HUDEP-2 (cell line): ENCODE measurements around the gene CDC42BPG.
A peak's percentile ranks its signal among the peaks of the same experiment; 100 is the strongest.

Experiments
- DNase-seq, 76 experiments: peaks; one replicate each; lab custom pipeline; 2025; ENCODE audit not compliant: unreplicated experiment in 76 of 76; lab: John Stamatoyannopoulos, UW

CDC42BPG gene

DNA sequence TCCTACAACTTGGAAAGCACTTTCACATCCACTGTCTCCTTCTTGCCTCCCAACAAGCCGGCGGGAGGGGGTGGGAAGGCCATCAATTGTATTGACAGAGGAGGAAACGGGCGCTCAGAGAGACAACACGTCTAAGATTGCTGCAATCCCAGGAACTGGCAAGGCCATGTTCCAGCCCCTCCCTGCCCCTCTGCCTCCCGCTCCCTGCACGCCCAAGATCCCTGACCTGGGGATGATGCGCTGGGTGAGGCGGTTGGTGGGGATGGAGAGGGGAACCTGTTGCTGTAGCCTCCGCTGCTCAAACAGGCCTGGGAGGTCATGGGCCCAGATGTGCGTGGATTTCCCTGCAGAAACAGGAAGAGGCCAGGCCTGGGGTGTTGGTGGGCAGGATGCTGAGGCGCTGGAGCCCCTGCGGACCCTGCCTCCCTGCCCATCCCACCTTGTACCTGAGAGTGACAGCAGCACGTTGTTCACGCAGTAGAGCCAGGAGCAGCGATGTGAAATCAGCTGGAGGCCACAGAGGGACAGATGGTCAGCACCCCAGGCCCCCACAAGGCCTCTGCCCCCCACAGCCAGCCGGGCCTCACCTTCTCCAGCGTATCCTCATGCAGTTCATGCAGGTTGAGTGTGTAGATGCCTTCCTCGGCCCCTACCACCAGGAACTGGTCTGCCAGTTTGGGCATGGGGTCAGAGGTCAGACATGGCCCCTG lies 48.3 kb downstream of the CDC42BPG start:
- DNase-seq, result no peak

DNA sequence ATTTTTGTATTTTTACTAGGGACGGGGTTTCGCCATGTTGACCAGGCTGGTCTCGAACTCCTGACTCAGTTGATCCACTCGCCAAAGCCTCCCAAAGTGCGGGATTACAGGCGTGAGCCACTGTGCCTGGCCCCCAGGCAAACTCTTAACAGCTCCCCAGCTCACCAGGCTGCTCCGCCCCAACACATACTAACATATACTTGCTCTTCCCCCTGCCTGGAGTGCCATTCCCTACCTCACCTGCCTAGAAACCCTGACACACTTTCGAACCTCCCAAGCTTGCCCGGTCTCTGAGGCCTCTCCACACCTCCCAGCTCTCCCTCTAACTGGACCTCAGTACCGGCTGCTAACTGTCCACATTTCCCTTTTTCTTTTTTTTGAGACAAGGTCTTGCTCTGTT lies 49.9 kb downstream of the CDC42BPG start:
- no peak for DNase-seq

DNA sequence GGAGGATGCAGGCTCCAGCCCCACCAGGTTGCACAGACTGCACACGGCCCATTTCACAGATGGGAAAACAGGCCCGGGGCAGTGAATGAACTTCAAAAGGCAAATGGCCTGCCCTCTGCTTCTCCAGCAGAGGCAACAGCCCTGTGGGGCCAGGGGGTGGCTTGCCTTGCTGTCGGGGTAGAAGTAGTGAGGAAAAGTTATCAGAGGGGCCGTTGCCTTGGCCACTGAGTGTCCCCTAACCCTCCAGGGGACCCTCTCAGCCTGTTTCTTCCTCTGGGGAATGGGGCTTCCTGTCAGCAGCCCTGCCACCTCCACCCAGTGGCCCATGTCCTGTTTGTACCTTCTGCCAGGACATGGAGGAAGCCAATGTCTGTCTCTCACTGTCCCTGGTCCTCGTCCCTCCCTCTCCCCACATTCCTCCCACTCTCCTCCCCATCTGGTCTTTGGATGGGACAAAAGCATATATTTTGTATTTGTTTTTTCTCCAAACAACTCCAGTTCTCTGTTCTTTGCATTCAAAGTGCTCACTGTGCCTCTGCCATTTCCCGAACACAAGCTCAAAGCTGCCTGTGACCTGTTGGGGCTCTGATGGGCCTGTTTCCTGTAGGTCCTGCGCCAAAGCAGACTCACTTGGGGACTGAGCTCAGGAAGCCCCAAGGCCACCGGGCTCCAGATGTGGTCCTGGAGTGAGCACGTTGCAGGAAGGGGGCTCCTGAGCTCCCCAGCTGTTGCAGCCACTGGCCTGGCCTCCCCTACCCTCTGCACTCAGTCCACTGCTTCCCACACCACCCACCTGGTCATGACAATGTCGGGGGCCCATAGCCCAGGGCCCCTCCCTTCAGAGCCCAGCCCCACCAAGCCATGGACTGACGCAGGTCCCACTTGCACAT lies 50.9 kb downstream of the CDC42BPG start:
- no peak for DNase-seq

DNA sequence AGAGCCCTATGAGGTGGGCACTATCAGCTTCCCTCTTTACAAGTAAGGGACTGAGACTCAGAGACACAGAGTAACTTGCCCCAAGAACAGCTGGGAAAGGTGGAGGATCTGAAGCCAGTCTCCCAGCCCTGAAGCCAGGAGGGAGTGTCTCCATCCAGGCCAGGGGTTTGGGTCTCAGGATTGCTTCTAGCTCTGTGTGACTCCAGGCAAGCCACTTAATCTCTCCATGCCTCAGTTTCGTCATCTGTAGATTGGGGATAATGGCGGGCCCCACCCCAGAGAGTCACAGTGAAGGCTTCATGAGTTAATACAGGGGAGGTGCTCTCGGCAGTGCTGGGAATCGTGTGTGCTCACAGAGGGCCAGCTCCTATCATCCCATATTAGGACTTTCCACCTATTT lies 52.0 kb downstream of the CDC42BPG start:
- no peak for DNase-seq

DNA sequence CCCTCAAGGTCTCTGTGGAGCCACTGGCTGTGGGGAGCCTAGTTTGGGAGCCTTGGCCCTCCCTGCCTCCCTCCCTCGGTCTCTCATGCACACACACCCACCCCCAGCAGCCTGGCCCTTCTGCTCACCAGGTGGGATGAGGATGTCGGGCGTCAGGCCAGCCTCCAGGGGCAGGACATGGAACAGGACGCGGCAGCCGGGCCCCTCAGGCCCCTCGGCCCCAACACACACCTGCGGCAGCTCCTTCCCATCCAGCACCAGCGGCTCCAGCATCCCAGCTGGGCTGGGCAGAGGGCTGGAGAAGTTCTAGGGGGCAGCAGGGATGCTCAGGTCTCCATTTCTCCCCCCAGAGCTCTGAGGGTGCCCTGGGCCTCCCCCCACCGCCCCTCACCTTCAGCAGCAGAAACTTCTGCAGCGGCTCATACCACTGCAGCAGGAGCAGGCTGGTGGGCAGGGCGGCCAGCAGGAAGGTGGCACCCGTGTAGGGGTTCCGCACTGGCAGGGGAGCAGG lies 52.6 kb downstream of the CDC42BPG start:
- DNase-seq, result no peak

DNA sequence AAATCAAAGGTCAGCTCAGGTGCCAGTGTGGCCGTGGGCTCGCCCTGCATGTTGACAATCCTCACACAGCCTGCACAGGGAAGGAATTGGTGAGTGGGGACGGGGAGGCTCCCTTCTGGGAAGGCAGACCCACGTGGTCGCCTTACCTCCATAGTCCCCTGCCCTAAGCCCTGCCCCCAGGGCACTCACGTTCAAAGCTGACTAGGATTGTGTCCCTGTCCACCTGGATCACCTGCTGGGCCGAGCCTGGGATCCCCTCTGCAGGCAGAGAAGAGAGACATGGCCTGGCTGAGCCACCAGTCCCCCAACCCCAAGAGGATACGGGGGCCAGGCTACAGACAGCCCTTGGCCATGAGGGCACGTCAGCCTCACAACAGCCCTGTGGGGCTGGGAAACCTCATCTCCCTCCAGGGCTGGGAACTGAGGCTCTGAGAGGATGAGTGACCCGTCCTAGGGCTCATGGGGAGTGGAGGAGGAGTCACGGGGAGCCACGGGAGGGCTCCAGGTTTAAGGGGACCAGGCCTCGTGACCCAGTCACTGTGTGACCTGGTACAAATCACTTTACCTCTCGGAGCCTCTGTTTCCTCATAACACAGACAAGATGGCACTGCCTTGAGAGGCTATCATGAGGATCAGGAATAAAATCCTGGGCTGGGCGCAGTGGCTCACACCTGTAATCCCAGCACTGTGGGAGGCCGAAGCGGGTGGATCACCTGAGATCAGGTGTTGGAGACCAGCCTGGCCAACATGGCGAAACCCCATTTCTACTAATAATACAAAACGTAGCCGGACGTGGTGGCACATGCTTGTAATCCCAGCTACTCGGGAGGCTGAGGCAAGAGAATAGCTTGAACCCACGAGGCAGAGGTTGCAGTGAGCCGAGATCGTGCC lies 54.0 kb downstream of the CDC42BPG start:
- DNase-seq, result no peak

DNA sequence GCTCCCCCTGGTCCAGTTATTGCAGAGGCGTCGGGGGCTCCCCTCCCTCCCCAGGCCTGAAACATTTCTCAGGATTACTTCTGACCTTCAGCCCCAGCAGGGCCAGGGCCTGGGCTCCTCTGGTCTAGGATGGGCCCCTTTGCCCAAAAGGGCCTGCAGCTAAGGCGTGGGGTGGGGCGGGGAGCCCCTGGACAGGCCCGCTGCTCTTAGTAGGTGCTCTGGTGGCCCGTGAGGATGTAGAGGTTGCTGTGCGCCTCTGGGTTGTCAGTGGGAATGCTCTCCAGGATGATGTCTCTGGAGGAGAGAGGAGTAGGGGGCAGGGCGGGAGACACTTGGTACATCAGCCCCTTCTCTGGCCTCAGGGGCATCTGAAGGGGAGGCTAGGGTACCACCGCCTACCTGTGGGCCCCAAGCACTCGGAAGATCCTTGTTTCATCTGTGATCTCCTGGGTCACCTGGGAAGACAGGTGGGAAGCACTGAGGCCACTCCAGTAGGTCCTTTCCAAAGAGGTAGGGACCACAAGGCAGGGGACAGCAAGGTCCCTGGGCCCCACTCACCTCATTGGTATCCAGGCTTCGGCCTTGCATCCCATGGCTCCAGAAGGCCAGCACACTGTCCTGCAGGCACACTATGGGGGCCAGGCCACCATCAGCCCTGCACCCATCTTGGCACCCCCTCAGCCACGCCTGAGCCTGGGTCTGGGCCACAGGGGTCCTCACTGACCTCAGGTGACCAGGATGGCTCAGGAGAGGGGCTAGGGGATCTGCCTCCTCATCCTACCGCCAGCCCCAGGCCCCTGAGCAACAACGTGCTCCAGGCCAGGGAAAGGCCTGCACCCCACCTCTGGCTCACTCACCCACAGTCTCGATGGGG lies 54.9 kb downstream of the CDC42BPG start:
- no peak for DNase-seq

DNA sequence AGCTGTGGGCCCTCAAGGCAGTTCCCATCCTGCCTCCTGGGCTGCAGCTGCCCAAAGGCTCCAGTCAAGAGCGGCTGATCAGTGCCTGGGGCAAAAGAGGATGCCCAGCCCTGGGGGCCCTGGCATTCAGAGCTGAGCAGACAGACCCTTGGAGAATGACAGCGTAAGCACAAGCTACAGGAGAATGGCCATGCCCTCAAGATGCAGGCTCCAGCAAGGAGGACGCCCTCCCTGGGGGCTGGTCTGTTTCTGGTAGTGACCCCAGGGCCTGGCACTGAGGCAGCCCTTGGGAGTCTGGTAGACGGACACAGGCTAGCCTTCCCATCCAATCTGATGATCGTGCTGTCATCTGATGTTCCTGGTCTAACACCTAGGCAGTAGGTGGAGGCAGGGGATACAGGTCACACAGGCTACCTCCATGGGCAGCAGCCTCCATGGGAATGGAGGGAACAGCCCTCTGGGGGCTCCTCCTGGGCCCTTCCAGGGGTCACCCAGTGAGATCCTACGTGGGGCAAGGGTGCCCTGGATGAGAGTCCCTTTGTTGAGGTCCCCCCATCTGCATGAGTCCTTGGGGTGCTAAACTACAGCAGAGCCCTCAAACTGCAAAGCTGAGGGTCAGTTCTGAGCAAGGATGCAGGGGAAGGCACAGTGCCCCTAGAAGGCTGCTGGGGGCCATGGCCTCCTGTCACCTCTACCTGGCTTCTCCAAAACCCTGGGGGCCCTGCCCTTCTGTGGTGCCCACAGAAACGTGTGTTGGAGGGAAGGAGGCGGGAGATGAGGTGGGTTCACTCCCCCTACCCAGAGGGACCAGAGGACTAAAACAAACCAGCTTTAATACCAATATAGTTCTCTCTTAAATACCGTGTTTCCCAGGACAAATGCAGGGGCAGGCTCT lies 55.9 kb downstream of the CDC42BPG start:
- no peak for DNase-seq

DNA sequence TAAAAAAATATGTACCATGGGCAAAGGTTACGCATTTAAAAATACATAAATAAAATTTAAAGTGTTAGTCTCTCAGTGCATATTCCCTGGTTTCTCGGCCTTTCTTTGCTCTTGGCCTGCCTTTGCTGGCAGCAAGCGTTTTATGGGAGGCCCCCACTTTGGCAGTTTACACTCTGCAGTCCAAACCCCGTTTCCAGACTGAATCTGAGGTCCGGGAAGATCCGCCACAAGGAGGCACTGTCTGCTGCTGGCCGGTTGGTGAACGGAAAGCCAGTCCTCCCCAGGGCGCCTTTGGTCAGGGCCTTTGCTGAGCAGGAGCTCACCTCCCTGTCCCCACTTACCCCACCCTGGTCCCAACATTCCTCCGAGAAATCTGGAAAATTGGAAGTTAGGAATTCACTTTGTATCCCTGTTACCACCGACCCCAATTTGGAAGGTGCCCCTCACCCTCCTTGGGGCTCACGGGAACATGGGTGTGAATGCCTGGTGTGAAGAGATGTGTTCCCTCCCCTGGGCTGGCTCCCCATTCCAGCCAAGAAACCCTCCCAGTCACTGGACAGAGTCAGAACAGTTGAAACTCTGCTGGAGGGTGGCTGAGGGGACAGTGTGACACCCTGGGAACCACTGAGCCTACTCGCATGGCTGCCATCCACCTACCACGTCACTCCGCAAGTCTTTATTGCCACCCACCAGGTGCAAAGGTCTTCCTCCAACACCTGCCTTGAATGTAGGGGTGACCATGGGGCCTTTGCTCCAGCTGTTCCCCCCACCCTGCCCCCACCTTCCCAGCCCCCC lies 56.7 kb downstream of the CDC42BPG start:
- peak in 60 of 76 experiments; percentile 4 to 78 (median 40) for DNase-seq

DNA sequence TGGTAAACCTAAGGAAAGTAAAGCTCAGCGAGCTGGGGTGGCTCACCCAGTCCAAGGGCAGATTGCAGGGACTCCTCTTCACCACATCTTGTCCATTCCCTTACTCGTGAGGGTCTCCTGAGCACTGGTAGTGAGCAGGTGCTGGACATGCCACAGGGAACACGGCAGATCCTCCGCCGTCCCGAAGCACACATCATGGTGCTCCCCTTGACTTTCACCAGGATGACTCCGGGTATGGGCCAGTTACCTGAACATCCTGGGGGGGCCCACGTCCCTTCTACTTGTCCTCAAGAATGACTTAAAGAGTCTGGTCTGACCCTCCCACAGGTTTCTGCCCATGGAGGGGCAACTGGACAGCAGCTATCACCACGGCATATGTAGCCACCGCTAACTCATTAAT lies 58.1 kb downstream of the CDC42BPG start:
- DNase-seq, result no peak

DNA sequence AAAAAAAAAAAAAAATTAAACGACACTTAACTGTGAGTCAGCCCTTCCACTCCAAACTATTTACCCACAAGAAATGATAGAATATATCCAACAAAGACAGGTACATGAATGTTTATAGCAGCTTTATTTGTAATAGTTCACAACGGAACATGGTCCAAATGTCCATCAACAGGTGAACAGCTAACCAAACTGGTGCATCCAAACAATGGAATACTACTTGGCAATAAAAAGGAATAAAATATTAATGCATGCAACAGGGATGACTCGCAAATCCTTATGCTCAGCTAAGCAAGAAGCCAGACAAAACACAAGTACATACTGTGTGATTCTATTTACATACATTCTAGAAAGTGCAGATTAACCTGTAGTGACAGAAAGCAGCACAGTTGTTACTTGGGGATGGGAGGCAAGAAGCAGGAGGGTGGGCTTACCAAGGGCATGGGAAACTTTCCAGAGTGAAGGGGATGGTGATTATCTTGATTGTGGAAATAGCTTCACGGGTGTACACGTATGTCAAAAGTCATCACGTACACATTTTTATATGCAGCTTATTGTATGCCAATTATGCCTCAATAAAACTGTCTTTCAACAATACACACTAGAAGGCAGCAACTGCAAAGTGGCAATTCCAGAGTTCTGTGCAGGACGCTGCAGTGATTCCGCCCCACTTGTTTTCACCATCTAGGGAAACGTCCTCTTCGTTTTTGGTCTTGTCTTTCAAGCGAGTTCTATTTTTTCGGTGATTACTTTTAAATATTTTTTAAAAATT lies 59.5 kb downstream of the CDC42BPG start:
- DNase-seq, result no peak

DNA sequence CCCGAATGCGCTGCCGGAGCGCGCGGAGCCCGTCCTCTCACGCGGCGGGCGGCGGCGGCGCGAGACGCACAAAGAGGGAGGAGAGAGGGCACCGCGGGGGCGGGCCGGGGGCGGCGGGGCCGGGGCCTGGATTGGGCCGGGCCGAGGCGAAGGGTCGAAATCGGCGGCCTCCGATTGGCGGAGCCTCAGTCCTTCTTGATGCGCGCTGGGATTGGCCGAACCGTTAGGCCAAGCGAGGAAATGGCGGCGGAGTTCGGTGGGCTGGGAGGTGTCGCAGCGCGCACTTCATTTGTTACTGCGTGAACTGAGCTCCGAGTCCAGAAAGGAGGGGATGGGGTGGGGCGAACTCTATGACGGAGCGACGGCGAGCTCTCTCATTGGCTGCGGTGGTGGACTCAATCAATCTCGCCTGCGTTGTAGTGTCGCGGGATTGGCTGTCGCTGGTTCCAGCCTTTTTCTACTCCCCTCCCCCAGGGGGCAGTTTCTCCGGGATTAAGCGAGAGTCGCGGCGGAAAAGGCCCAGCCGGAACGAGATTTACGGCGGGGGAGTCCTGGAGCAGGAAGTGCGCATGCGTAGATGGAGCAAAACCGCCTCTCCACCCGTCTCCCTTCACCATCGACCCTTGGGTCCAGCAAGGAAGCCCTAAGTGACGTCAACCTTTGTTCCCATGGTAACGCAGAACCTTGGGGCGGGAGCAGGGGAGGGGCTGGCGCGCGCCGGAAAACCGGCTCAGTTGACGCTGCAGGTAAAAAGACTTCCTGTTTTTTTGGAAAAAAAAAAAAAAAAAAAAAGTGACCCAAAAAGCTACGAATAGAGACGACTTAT lies 65.8 kb downstream of the CDC42BPG start, which contains the start of gene SF1:
TSS of gene SF1 (minus strand) at position 70 of the 826 bp plus-strand sequence. CDS start 150 bp downstream, outside the sequence.
- peak in 75 of 76 experiments; percentile 95 to 100 (median 99) for DNase-seq

DNA sequence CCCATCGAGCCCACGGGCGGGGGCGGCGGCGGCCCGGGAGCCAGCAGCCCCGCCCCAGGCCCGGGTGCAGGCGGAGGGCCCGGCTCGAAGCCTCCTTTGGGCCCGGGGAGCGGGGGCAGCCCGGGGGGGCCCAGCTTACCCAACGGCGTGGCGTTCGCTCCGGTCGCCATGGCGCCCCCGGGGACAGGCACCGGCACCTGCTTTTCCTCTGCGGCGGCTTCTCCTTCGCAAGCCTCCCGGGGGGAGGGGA lies 66.3 kb downstream of the CDC42BPG start:
- no peak for DNase-seq

DNA sequence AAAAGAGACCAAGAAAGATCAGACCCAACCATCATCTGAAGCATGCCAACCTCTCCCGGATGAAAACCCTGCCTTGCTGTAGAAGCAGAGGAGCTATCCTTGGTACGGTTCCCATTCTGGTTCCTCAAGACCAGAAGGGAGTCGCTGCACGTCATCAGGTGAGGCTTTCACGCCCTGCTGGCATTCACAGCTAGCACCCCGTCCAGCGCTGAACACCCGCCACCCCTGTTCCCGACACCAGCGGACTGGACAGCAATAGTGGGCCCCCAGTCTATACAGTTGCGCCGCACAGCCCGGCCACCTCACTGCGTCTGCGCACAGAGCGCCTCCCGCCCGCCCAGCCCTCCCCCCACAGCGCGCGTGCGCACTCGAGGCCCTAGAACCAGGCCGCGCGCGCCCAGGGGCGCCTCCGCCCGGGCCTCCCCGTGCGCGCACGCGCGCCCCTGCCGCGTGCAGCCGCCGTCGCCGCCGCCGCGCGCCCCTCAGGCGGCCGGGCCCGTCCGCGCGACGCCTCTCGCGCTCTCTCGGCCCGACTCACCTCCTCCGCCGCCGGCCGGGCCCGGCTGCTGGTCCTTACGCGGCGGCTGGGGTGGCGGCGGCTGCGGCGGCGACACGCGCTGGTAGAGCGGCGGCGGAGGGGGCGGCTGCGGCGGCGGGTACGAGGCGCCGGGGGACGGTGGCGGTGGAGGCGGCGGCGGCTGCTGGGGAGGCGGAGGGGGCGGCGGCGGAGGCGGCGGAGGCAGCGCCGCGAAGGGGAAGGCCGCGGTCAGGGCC lies 66.8 kb downstream of the CDC42BPG start:
- DNase-seq, result peak in 67 of 76 experiments; percentile 12 to 79 (median 64)

DNA sequence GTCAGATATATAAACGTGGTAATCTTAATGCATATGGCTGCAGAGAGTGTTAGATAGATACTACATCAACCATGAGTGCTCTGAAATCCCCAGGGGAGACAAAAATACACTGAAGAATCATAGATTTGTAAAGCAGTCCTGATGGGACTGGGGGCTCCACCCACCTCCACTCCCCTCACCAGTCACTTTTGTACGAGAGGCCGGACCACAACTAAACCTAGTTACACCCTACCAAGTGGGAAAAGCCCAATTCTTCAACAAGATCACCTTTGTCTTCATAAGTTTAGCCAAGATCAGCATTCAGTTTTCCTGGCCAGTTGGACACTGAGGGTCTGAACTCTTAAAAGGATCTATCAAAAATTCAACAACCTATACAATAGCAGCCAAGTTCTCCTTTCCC lies 67.6 kb downstream of the CDC42BPG start:
- no peak for DNase-seq

DNA sequence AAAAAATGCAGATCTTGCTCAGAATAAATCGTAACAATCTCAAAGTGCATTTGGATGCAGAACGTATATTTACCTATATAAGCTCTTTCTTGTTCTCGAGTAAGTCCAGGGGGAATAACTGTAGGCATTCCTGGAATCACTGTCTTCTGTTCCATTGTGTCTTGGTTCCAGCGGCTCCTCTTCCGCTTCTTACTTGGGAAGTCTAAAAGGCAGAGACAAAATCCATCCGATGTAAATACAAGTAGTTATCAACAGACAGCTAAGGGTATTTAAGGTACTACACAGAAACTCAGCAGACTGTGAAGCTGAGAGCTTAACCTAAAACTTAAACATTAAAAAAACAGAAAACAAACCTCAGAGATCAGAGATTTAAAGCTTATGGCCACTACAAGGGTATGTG lies 68.0 kb downstream of the CDC42BPG start:
- DNase-seq, result no peak
